ENCODE data around the gene CCNL2.
A peak's percentile ranks its signal among the peaks of the same experiment; 100 is the strongest.
"Not testable (repeated sequence)": the region's sequence is repeated elsewhere in the genome, so short reads cannot be mapped to it uniquely, and the experiment has no call there.

CCNL2 gene

DNA sequence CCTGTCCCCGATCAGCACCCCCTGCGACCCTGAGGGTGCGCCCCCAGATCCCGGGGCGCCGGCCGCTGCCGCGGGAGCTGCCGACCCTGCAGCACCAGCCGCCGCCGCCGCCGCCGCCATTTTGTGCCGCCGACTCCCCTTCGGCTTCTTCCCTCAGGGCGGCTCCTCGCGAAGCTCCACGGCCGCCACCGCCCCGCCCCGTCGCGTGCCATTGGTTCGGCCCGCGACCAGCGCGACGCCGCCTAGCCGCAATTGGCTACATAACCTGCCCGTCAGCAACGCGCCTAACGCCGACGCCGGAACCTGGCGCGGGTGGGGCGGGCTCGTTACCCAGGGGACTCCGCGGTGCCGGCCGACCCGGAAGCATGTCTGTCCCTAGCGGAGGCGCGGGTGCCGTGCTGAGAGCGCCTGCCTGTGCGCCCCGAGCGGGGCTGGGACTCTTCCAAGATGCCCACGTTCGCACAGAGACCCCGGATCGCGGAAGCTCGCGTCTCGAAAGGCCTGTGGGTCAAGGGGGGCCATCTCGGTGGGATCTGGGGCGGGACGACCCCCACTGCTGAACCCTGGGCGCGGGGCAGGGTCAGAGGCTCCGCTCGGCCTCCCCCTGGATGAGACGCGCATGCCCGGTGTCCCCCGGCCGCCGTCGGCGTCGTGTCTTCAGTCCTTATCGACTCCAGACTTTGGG, at the start of gene CCNL2:
CCNL2 (minus strand) TSS at position 149 of the 685 bp plus-strand sequence; CDS start at position 120, 29 bp downstream.
- peak; percentile 67 for DNase-seq

DNA sequence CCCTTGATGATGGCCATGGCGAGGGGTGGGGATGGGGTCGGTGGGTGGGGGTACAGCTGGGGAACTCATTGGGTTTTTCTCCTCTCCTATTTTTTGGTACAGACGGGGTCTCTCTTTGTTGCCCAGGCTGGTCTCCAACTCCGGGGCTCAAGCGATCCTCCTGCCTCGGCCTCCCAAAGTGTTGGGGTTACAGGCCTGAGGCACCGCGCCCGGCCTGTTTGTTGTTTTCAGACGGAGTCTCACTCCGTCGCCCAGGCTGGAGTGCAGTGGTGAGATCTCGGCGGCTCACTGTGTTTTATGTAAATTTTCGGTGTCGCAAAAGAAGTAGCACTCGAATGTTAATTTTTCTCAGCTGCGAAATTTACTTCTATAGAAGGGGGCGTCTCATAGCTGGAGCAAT, 47.5 kb upstream of the CCNL2 start:
- DNase-seq, result not testable (repeated sequence)

DNA sequence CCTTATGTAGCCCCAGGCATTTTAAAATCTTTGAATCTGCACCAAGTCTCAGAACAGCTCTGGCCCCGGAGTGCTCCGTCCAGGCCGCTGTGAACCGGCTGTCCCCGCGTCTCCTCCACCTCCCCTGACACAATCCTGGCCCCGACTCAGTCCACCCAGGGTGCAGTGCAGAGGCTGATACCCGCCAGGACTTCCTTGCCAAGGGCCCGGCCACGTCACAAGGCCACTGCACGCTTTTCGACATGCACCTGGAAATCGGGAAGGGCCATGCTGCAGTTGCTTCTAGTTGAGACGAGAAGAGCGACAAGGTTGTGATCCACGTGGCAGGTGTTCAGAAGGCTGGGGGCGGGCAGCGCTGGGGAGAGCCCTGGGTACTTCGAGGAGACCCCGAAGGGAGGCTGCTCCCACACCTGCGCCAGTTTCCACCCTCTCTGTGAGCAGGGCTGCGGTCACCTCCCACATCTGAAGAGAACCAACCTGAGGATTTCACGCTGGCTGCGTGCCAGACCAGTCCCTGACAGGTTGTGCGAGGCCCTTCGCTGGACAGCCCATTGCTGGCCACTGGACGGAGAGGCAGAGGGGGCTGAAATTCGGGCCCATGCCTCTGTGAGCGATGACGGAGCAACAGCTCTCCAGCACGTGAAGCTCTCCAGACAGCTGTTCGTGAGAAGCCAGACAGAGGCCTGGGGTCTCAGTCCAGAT, 43.1 kb upstream of the CCNL2 start:
- DNase-seq, result no peak

DNA sequence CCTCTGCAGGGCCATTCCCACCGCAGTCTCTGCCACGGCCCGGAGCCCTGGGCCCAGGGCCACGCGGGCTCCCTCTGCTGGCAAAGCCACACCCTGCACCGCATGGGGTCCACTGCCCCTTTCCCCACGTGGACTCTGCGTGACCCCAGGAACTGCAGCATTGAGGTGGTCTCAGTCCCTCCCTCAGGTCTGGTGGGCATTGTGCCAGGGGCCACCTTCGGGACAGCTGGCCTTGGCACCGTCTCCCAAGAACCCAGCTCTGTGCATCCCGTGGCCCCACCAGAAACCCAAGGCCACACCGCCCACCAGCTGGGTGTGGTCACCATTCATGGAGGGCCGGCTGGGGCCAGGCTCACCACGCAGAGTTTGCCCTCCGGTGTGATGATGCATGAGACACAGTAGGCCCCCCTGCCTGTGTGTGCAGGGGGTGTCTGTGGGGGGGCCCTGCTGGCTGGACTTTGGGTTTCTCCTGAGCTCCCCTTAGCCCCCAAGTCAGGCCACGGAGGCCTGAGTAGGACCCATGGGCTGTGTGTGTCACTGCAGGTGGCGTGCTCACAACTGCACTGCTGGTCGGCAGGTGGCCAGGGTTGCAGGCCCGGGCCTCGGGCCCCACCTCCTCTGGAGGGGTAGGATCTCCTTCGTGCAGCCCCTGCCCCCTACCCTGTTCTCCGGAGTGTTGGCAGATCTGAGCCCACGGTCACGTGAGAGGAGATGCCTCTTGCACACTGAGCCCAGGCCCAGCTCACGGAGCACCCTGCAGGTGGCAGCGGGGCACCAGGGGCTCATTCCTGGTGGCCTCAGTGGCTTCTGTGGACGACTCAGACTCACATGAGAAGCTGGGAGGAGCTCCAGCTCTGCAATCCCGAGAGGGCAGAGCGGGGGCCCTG, 42.1 kb upstream of the CCNL2 start:
- DNase-seq, result no peak

DNA sequence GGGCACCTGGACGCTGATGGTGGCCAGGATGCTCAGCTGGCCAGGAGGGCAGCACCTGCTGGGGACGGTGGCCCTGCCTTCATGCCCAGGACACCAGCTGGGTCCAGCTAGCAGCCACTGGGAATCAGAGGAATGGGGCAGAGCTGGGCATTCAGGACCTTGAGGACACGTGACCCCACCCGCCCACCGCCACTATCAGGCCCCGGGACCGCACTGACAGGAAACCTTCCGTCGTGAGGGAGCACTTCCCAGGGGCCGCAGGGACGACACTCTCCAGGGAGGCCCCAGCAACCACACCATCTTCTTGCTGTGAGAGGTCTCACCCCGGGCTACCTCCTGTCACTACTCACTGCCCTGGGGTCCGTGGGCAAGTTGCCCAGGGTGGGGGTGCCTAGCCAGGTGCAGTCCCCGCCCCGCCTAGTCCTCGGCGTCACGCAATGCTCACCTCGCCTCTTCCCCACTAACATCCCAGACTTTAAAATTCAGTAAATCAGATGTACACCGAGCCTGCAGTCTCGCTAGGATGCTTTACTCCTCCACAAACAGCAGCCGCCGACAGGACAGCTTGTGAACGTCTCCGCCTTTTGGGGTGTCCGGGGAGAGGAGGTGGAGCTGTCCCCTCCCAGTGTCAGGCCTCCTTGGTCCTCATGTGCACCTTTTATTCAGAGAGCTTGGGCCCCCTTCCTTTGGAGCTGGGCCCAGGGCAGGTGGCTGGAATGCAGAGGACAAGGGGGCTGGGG, 41.3 kb upstream of the CCNL2 start:
- no peak for DNase-seq

DNA sequence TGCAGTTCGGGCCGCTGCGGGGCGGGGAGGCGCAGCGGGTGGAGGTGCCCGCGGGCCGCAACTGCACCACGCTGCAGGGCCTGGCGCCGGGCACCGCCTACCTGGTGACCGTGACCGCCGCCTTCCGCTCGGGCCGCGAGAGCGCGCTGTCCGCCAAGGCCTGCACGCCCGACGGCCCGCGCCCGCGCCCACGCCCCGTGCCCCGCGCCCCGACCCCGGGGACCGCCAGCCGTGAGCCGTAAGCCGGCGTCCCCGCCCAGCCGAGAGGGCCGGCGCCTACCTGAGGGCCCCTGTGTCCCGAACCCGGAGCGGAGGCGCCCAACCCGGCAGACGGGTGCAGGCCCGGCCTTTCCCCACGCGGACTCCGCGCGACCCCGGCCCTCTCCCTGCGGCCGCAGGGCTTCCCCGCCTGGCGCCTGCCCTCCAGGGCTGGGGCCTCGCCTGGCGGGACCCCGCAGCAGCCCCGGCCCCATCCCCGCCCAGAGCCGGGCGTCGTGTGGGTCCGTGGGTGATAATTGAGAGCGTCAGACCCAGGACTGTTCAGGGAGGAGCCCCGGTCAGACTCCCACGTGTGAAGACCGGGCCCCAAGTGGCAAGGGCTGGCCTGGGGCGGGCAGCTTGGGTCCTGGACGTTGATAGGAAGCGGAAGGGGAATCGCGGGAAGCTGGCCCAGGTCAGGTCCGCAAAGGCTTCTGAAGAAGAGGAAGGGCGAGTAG, 40.6 kb upstream of the CCNL2 start:
- DNase-seq, result no peak

DNA sequence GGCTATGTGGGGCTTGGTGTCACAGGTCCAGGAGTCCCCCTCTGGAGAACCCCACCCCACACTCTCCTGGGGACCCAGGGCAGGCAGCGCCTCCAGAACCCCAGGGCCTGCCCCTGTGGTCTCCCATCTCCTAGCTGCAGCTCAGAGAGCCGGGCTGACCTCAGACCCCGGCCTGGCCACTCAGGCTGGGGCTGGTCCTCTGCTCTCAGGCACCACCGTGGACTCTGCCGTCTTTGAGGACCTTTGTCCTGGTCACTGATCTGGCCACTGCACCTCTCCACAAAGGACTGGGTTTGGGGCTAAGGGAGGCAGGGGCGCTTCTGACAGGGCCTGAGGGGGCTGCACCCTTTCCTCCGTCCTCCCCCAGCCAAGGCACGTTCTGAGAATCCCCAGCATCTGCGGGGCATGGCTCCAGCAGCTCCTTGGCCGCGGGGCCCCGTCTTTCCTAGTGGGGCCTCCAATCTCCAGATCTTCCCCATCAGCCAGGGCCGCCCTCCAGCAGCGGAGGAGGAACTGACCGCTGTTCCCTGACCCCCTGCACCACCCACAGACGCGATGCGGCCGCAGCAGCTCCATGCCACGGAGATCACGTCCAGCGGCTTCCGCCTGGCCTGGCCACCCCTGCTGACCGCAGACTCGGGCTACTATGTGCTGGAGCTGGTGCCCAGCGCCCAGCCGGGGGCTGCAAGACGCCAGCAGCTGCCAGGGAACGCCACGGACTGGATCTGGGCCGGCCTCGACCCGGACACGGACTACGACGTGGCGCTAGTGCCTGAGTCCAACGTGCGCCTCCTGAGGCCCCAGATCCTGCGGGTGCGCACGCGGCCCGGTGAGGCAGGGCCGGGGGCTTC, 39.6 kb upstream of the CCNL2 start:
- DNase-seq, result no peak

DNA sequence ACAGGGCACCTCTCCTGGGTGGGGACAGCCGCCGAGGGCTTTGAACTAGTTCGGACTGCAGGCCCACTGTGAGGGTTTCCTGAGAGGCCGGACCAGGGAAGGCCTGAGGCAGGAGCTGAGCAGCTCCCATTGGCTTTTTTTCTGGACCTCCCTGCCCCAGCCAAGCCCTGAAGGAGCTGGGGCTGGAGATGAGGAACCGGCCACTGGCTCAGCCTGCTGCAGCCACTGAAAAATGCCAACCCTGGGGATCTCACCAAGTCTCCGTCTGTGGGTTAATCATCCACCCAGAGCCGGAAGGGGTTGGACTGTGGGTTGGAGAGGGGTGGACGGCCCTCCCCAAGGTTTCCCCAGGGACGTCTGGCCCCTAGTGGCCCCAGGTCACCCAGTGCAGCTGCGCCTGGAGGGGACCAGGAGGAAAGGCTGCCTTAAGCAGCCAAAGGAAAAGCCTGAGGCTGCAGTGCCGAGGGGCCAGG, 38.8 kb upstream of the CCNL2 start:
- no peak for DNase-seq

DNA sequence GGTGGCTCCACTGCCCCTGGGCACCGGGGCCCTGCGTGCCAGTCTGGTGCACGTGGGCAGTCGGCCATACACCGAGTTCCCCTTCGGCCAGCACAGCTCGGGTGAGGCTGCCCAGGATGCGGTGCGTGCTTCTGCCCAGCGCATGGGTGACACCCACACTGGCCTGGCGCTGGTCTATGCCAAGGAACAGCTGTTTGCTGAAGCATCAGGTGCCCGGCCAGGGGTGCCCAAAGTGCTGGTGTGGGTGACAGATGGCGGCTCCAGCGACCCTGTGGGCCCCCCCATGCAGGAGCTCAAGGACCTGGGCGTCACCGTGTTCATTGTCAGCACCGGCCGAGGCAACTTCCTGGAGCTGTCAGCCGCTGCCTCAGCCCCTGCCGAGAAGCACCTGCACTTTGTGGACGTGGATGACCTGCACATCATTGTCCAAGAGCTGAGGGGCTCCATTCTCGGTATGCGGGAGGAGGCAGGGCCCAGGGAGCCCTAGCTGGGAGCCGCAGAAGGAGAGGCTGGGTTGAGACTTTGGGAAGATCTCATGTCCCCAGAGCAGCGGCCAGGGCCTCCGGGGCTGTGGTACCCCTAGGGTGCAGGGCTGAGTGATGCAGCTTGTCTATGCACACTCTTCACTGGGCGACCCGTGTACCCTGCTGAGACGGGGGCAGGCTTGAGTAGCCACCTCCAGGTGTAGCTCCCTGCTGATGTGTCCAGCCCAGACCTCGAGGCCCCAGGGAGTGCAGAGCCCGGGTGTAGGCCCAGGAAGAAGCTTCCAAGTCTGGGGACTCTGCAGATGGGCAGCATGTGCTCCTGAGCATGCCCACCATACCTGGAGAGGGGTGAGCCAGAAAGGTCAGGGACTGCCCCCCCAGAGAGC, 38.1 kb upstream of the CCNL2 start:
- DNase-seq, result no peak

DNA sequence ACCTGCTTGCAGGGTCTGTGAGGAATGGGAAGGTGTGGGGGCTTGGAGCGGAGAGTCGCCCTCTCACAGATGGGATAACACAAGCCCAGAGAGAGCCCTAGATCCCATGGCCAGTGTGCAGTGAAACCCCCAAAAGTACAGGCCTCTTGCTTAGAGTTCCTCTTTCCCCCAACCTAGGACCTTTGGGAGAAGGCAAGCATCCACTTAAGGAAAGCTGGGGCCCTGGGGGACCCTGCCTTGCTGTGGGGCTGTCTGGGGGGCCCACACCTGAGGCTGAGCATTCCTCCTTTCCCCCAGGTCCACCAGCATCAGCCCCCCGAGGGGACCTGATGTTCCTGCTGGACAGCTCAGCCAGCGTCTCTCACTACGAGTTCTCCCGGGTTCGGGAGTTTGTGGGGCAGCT, 37.5 kb upstream of the CCNL2 start:
- DNase-seq, result no peak

DNA sequence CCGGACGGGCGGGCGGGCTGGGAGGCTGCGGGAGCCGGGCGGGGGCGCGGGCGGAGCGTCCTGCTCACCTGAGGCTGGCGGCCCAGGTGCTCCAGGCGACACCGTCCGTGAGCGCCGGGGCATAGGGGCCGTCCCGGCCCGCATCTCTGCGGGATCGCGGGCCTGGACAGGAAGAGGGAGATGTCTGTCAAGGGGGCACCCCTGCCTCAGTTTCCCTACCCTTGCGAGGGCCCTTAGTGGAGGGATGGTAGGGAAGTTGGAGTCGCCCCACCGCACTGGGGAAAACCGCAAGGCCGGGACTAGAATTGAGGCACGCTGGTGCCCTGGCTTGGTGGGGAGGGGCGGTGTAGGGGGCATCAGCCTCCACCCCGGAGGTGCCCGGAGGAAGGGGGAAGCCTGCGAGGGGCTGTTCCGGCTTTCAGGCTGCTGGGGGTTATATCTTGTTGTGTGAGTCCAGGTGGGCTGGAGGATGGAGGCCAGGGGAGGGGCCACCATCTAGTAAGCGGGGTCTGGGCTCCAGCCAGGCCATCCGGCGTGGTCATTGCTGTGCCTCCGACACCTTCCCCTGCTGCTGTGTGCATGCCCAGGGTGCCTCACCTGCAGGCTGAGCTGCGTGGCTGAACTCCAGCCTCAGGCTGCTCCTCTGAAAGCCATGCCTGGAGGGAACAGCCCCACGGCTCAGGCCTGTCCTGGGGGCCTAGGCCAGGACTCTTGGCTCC, 36.9 kb upstream of the CCNL2 start:
- no peak for DNase-seq

DNA sequence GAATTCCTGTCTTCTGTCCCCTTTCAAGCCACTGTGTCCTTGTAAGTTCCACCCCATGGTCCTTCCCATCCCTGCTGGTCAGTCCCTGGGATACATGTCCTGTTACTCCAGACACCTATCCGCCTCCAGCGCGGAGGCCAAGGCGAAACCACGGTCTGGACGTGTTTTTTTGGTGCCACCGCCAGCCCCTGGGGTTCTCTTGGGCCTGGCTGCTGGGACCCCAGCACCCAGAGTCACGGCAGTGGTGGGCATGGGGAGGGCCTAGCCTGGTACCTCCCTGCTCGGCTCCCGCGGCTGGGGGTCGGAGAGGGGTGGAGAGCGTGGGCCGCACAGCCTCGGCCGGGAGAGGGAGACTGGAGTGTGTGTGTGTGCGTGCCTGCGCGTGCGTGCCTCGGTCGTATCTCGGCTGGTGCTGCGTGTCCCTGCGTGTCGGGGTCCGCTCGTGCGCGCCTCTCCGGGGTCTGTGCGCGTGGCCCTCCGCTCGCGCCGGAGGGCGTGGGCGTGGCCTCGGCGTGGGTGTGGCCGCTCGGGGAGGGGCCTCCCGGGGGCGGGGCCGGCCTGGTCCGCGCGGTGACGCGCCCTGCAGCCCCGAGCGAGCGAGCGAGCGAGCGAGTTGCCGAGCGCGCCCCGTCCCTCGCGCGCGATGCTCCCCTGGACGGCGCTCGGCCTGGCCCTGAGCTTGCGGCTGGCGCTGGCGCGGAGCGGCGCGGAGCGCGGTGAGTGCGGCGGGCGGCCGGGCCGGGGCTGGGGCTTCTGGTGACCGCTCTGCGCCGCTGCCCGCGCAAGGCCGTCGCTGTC, 36.2 kb upstream of the CCNL2 start, which contains the start of gene VWA1:
VWA1 (plus strand) TSS at position 585 of the 798 bp plus-strand sequence; CDS start at position 644, 59 bp downstream.
- DNase-seq, result no peak

DNA sequence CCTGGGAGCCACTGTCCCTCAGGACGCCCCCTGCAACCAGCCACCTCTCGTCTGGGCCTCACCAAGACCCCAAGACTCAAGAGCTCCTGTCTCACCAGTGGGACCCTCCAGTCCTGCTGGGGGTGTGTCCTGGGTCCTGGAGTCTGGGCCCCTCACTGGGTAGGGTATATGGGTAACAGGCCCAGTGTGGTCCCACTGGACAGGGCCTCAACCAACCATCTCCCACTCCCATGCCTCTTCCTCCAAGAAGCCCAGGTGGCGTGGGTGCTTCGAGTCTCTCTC, 35.6 kb upstream of the CCNL2 start:
- DNase-seq, result no peak

DNA sequence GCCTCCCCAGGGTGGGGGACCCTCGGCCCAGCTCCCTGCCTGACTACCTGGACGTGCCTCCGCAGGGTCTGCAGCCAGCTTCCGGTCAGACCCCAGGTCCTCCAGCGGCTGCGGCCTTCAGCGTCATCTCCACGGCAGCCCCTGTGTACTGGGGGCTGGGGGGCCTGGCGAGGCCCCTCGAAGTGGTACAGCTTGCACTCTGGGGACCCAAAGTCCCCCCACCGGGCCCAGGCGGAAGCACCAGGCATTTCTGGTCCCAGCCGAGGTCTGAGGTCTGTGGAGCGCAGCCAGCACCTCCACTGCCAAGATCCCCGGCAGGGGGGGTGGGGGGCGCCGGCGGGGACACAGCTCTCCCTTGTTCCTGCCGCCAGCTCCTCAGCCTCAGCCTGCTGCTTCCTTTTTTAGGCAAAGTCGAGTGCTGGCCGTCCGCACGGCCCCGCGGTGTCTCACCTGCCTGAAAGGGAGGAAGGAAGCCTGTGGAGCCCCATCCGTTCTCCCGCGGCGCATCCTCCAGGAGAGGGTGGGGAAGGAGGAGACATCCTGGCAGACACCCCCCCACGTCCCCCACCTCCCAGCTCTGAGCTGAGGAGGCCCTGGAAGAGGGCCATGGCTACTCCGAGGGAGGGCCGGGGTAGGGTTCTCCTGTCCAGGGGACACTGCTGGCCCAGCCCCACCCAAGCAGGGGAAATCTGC, 35.1 kb upstream of the CCNL2 start:
- DNase-seq, result no peak

DNA sequence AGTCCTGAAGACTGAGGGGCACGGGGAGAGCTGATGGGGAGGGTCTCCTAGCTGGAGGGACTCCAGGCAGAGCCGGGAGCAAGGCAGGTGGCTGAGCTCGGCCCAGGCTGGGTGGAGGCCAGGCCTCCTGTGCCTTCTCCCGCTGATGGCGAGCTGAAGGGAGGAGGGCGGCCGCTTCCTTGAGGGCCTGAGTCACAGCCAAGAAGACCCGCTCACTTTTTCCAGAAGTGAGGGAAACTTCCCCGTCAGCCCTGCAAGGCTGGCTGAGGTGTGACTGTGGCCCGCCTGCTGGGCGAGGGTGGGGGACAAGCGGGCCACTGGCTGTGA, 34.6 kb upstream of the CCNL2 start:
- DNase-seq, result no peak

DNA sequence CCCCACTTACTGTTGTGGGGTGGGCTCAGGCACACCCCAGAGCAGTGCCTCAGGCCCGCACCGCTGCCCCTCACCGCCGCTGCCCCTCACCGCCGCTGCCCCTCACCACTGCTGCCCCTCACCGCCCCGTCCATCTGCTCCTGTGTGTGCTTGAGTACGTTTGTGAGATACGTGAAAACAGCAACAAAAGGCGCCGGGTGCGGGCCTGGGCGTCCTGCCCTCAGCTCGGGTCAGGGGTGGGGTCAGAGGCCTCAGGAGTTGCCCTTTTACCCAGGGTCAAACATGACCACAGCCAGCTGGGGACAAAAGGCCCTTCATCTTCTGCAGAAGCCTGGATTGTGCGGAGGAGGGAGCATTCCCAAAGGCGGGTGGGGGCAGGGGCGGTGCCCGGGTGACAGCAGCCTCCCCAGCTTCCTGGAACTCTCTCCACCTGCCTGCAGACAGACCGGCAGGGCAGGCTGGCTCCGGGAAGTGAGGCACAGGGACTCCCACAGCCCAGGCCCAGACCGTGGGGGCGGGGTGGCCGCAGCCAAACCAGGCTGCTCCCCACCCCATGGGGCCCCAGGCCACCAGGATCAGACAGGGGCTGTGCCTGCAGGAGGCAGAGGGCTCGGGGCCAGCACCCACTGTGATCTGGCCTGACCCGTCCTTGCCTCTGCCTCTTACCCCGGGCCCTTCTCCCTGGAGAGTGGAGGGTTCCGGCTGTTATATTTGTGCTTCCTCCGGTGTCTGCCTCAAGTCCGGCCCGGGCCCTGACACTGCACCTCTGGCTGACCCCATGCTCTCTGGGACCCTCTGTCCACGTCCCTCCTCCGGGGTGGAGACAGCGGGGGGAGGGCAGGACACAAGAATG, 34.0 kb upstream of the CCNL2 start:
- no peak for DNase-seq

Data from cortex of kidney (tissue), 1 donor.